Measurements from ENCODE around the gene CAPZA1. TPM values are rescaled to one million over a fixed set of nuclear protein-coding genes. Genes with fewer than 3 reads are reported as not detected.

Gene CAPZA1
- total and polyA plus RNA-seq, 4 donors: 28.6 to 74.8 (median 48.9) TPM

- peak within 1 kb of the TSS; percentile 8 to 49 for H3K27ac ChIP-seq (ENCODE audit: low read depth in 1 of 2, low read length in 2 of 2)
- peaks cover 11 to 36% (median 26%) of the 10 kb centered on the region in 4 donors for H3K4me1 ChIP-seq (ENCODE audit: control insufficient read depth in 4 of 4, insufficient read depth in 4 of 4, low read length in 3 of 4)
- H3K27me3 ChIP-seq (ENCODE audit: control insufficient read depth in 4 of 4, insufficient read depth in 4 of 4, low read length in 3 of 4): peaks cover 0 to 3% (median 0%) of the 10 kb centered on the region in 4 donors
- no peaks in the 10 kb centered on the region for H3K9me3 ChIP-seq (ENCODE audit: control insufficient read depth in 4 of 4, low read length in 3 of 4)
- peak; percentile 99 for DNase-seq (ENCODE audit: low spot score)
- under 1% methylated on average over 51 of the region's 51 CpGs for WGBS
- no peaks in the 10 kb centered on the region for H3K36me3 ChIP-seq (ENCODE audit: control insufficient read depth in 4 of 4, insufficient read depth in 3 of 4, low read depth in 1 of 4, low read length in 3 of 4)
- no peak within 1 kb of the TSS for H3K9ac ChIP-seq (ENCODE audit: low read depth in 1 of 2, low read length in 2 of 2)
- peak; percentile 25 for TF ChIP-seq YY1 (IDR thresholded peaks at IDR 0.05)
- TF ChIP-seq JUND (IDR thresholded peaks at IDR 0.05): no peak
- TF ChIP-seq HNF4G (IDR thresholded peaks at IDR 0.05): no peak
- no peak for TF ChIP-seq FOXA1 (IDR thresholded peaks at IDR 0.05)
- peak; percentile 35 for TF ChIP-seq NR2F2 (IDR thresholded peaks at IDR 0.05)
- TF ChIP-seq GABPA (IDR thresholded peaks at IDR 0.05 in 1 of 2, conservative IDR thresholded peaks at IDR 0.05 in 1 of 2): no peak
- TF ChIP-seq REST (IDR thresholded peaks at IDR 0.05): peak; percentile 21
- TF ChIP-seq SP1 (IDR thresholded peaks at IDR 0.05): peak; percentile 85
- TF ChIP-seq EGR1 (IDR thresholded peaks at IDR 0.05; ENCODE audit: low read depth in 2 of 2): peak; percentile 62 to 72
- peak; percentile 45 to 61 for TF ChIP-seq HNF4A (conservative IDR thresholded peaks at IDR 0.05)
- TF ChIP-seq RAD21 (IDR thresholded peaks at IDR 0.05): peak in 1 of 2 donors; percentile 38
- no peak for TF ChIP-seq CTCF (IDR thresholded peaks at IDR 0.05; ENCODE audit: low read depth, low read length, missing input control)
- TF ChIP-seq, protein P1, sequence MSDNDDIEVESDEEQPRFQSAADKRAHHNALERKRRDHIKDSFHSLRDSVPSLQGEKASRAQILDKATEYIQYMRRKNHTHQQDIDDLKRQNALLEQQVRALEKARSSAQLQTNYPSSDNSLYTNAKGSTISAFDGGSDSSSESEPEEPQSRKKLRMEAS (IDR thresholded peaks at IDR 0.05): no peak
- TF ChIP-seq ZBTB33 (IDR thresholded peaks at IDR 0.05): no peak
- TF ChIP-seq TAF1 (conservative IDR thresholded peaks at IDR 0.05): no peak
- TF ChIP-seq FOXA2 (IDR thresholded peaks at IDR 0.05): no peak
- TF ChIP-seq, protein P2, sequence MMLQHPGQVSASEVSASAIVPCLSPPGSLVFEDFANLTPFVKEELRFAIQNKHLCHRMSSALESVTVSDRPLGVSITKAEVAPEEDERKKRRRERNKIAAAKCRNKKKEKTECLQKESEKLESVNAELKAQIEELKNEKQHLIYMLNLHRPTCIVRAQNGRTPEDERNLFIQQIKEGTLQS (IDR thresholded peaks at IDR 0.05): no peak
- peak; percentile 68 to 72 for TF ChIP-seq RXRA (IDR thresholded peaks at IDR 0.05)
- peak within 1 kb of the TSS; percentile 57 to 73 (median 61) for H3K4me3 ChIP-seq (ENCODE audit: low read depth in 1 of 3, low read length in 3 of 3)
Observed at GRCh38 chr1:112715264-112716053, 95.8 kb downstream of the CAPZA1 start, which contains the start of gene PPM1J. TSS of gene PPM1J (minus strand) at chr1:112715332. CDS start at chr1:112715301, 31 bp downstream.
